H1 (cell line): ENCODE data around the gene PPFIA2. TPM values are rescaled to one million over a fixed set of nuclear protein-coding genes. Genes with fewer than 3 reads are reported as not detected.
A peak's percentile ranks its signal among the peaks of the same experiment; 100 is the strongest.

Experiments used
- CTCF ChIA-PET: fragments of 300-600 bp; sonication (Branson Sonifier 250); formaldehyde crosslinking; loops from one replicate; lab custom pipeline; 2021; ENCODE audit not compliant: partially characterized antibody; lab: Charles Lee
- POLR2A ChIA-PET: fragments of 300-600 bp; sonication (Branson Sonifier 250); formaldehyde crosslinking; loops from one replicate; lab custom pipeline; 2021; ENCODE audit warnings: inconsistent platforms; ENCODE audit not compliant: partially characterized antibody; lab: Charles Lee
- DNase-seq, 2 experiments: peaks; one replicate each; pipeline versions ENCODE4 v3.0.0 to v3.0.0-alpha.2; 2010 to 2022; ENCODE audit warnings: low spot score in 2 of 2, low read depth in 1 of 2, mixed read lengths in 1 of 2
- FAIRE-seq: peaks from 2 replicates; lab custom pipeline; 2011; peaks lifted over from hg19 to GRCh38; lab: Jason Lieb, UNC
- H2AFZ ChIP-seq: 2 replicates; pipeline ENCODE4 v1.8.1; 2012; ENCODE audit warnings: low read length, inconsistent platforms
- H2AK5ac ChIP-seq: 2 replicates; pipeline ENCODE4 v1.6.1; 2013; ENCODE audit warnings: low read depth, low read length
- H2BK120ac ChIP-seq: replicated peaks from 2 replicates; pipeline ENCODE3; 2013; ENCODE audit warnings: low read depth, low read length, inconsistent platforms
- H2BK12ac ChIP-seq: 2 replicates; pipeline ENCODE4 v1.6.1; 2013; ENCODE audit warnings: low read depth, low read length
- H2BK15ac ChIP-seq: 2 replicates; pipeline ENCODE4 v1.6.1; 2013; ENCODE audit warnings: low read length
- H2BK20ac ChIP-seq: 2 replicates; pipeline ENCODE4 v1.6.1; 2013; ENCODE audit warnings: low read length
- H2BK5ac ChIP-seq: 2 replicates; pipeline ENCODE4 v1.6.1; 2013; ENCODE audit warnings: low read depth, low read length
- H3K14ac ChIP-seq: 2 replicates; pipeline ENCODE4 v1.6.1; 2013; ENCODE audit warnings: inconsistent platforms; ENCODE audit not compliant: insufficient read length
- H3K18ac ChIP-seq: 2 replicates; pipeline ENCODE4 v1.6.1; 2013; ENCODE audit warnings: low read length; ENCODE audit errors: extremely low read depth
- H3K23ac ChIP-seq: 2 replicates; pipeline ENCODE4 v1.6.1; 2013; ENCODE audit warnings: inconsistent platforms; ENCODE audit not compliant: insufficient read length
- H3K23me2 ChIP-seq: 2 replicates; pipeline ENCODE4 v1.6.1; 2013; ENCODE audit warnings: low read depth, low read length
- H3K27ac ChIP-seq: 2 replicates; pipeline ENCODE4 v1.6.1; 2011; ENCODE audit warnings: low read depth, low read length, inconsistent platforms
- H3K27me3 ChIP-seq, 4 experiments: replicated peaks in 1 of 4; 1 replicate in 1 of 4; 2 replicates in 3 of 4; pipeline versions ENCODE4 v1.6.1 to v1.8.1; 2011 to 2013; ENCODE audit warnings: low read length in 3 of 4, mild to moderate bottlenecking in 3 of 4, inconsistent platforms in 2 of 4, mixed read lengths in 2 of 4, moderate library complexity in 1 of 4; ENCODE audit not compliant: control insufficient read depth in 3 of 4, insufficient read depth in 3 of 4; ENCODE audit errors: extremely low read depth in 1 of 4
- H3K36me3 ChIP-seq, 4 experiments: 2 replicates each; pipeline versions ENCODE4 v1.6.1 to v1.8.1; 2011 to 2013; ENCODE audit warnings: mild to moderate bottlenecking in 4 of 4, low read length in 3 of 4, moderate library complexity in 2 of 4, control low read depth in 1 of 4, inconsistent platforms in 1 of 4; ENCODE audit not compliant: insufficient read depth in 4 of 4, control insufficient read depth in 2 of 4
- H3K4ac ChIP-seq: replicated peaks from 2 replicates; pipeline ENCODE3; 2013; ENCODE audit warnings: low read length, low read depth, mixed read lengths, inconsistent platforms; ENCODE audit not compliant: insufficient read length
- H3K4me1 ChIP-seq, 4 experiments: replicated peaks in 1 of 4; 1 replicate in 1 of 4; 2 replicates in 3 of 4; pipeline versions ENCODE4 v1.6.1 to v1.8.1; 2011 to 2013; ENCODE audit warnings: low read length in 3 of 4, inconsistent platforms in 2 of 4, mixed read lengths in 1 of 4; ENCODE audit not compliant: insufficient read depth in 4 of 4, control insufficient read depth in 3 of 4
- H3K4me2 ChIP-seq, 2 experiments: 2 replicates each; pipeline versions ENCODE4 v1.6.1 to v1.8.1; 2011 to 2013; ENCODE audit warnings: low read depth in 2 of 2, low read length in 2 of 2, control low read depth in 1 of 2, inconsistent platforms in 1 of 2, mild to moderate bottlenecking in 1 of 2; ENCODE audit not compliant: insufficient read depth in 1 of 2
- H3K4me3 ChIP-seq, 4 experiments: fragments of 200-600, 300-600 bp in 1 of 4; sonication (generic), shearing (Covaris generic), sonication (Bioruptor Twin) in 1 of 4; 2 replicates each; pipeline versions ENCODE4 v1.5.1 to v1.8.1; 2011 to 2016; ENCODE audit warnings: low read length in 4 of 4, low read depth in 3 of 4, control low read depth in 2 of 4, inconsistent platforms in 2 of 4, mild to moderate bottlenecking in 2 of 4, mixed read lengths in 1 of 4, moderate library complexity in 1 of 4; ENCODE audit not compliant: insufficient read depth in 2 of 4; ENCODE audit errors: extremely low read depth in 1 of 4
- H3K56ac ChIP-seq: replicated peaks from 2 replicates; pipeline ENCODE3; 2013; ENCODE audit warnings: low read depth, mild to moderate bottlenecking, mixed read lengths, low read length, inconsistent platforms; ENCODE audit not compliant: insufficient read length
- H3K79me1 ChIP-seq: 2 replicates; pipeline ENCODE4 v1.6.1; 2013; ENCODE audit warnings: low read depth, low read length, control low read depth
- H3K79me2 ChIP-seq, 2 experiments: 2 replicates each; pipeline versions ENCODE4 v1.6.1 to v1.8.1; 2012 to 2013; ENCODE audit warnings: low read length in 2 of 2, mild to moderate bottlenecking in 2 of 2, inconsistent platforms in 1 of 2; ENCODE audit not compliant: insufficient read depth in 2 of 2, control insufficient read depth in 1 of 2
- H3K9ac ChIP-seq, 4 experiments: replicated peaks in 1 of 4; 1 replicate in 1 of 4; 2 replicates in 3 of 4; pipeline versions ENCODE4 v1.6.1 to v1.8.1; 2011 to 2013; ENCODE audit warnings: low read depth in 3 of 4, low read length in 3 of 4, control low read depth in 2 of 4, mild to moderate bottlenecking in 2 of 4, moderate library complexity in 2 of 4, inconsistent platforms in 1 of 4; ENCODE audit errors: extremely low read depth in 1 of 4
- H3K9me3 ChIP-seq, 2 experiments: 2 replicates each; pipeline versions ENCODE4 v1.6.1 to v1.8.1; 2012 to 2013; ENCODE audit warnings: mild to moderate bottlenecking in 2 of 2, moderate library complexity in 2 of 2, control low read depth in 1 of 2, inconsistent platforms in 1 of 2, low read depth in 1 of 2, low read length in 1 of 2, mixed read lengths in 1 of 2; ENCODE audit not compliant: insufficient read depth in 2 of 2
- H4K20me1 ChIP-seq, 2 experiments: replicated peaks in 1 of 2; 2 replicates each; pipeline versions ENCODE3 to v1.8.1; 2011 to 2013; ENCODE audit warnings: inconsistent platforms in 2 of 2, low read length in 2 of 2, mild to moderate bottlenecking in 1 of 2; ENCODE audit not compliant: insufficient read depth in 2 of 2, control insufficient read depth in 1 of 2
- H4K5ac ChIP-seq: 2 replicates; pipeline ENCODE4 v1.6.1; 2013; ENCODE audit warnings: low read length, low read depth, mixed read lengths, inconsistent platforms; ENCODE audit not compliant: insufficient read length
- H4K8ac ChIP-seq: 2 replicates; pipeline ENCODE4 v1.8.0; 2013; ENCODE audit warnings: mild to moderate bottlenecking, moderate library complexity, low read length, inconsistent platforms; ENCODE audit not compliant: insufficient read depth; ENCODE audit errors: extremely low read depth
- H4K91ac ChIP-seq: replicated peaks from 2 replicates; pipeline ENCODE3; 2013; ENCODE audit warnings: low read length, mixed read lengths, inconsistent platforms; ENCODE audit not compliant: insufficient read length
- CBX5 ChIP-seq: fragments of 300-800, 300-1000 bp; sonication (generic); IDR thresholded peaks from 2 replicates; pipeline ENCODE4 v1.7.1; 2016; ENCODE audit warnings: antibody characterized with exemption, low read length, low read depth
- CTCF ChIP-seq, 3 experiments: IDR thresholded peaks; 1 replicate in 2 of 3; 2 replicates in 1 of 3; pipeline versions ENCODE4 v1.5.1 to v1.6.1; 2011; ENCODE audit warnings: low read length in 3 of 3, mild to moderate bottlenecking in 3 of 3, inconsistent platforms in 2 of 3, low read depth in 1 of 3, moderate library complexity in 1 of 3; ENCODE audit not compliant: insufficient read depth in 1 of 3; ENCODE audit errors: control extremely low read depth in 1 of 3
- E2F6 ChIP-seq: IDR thresholded peaks from 2 replicates; pipeline ENCODE4 v1.6.1; 2012; ENCODE audit warnings: inconsistent platforms
- EZH2 ChIP-seq: fragments of 200-600 bp; sonication (generic); IDR thresholded peaks from 2 replicates; pipeline ENCODE4 v1.7.1; 2012; ENCODE audit warnings: low read depth, mild to moderate bottlenecking, moderate library complexity, low read length, inconsistent platforms; ENCODE audit not compliant: severe bottlenecking
- KDM5A ChIP-seq: fragments of 200-600 bp; IDR thresholded peaks from 2 replicates; pipeline ENCODE4 v1.7.1; 2012; ENCODE audit warnings: mild to moderate bottlenecking, low read length, inconsistent platforms, mixed read lengths
- MAX ChIP-seq: IDR thresholded peaks from 2 replicates; pipeline ENCODE4 v1.6.1; 2012; ENCODE audit warnings: inconsistent platforms
- RAD21 ChIP-seq, 2 experiments: IDR thresholded peaks in 1 of 2; conservative IDR thresholded peaks in 1 of 2; 2 replicates each; pipeline ENCODE4 v1.6.1; 2011; ENCODE audit warnings: low read depth in 2 of 2, low read length in 2 of 2, improper control_type of control experiment in 1 of 2, inconsistent platforms in 1 of 2, mild to moderate bottlenecking in 1 of 2, moderate library complexity in 1 of 2
- RBBP5 ChIP-seq: IDR thresholded peaks from 2 replicates; pipeline ENCODE4 v1.7.1; 2012; ENCODE audit warnings: low read depth, mild to moderate bottlenecking, inconsistent platforms, low read length, moderate library complexity, borderline replicate concordance
- TEAD4 ChIP-seq: IDR thresholded peaks from 2 replicates; pipeline ENCODE4 v1.6.1; 2012; ENCODE audit warnings: low read depth, low read length, inconsistent platforms, mixed read lengths
- WGBS, 2 experiments: shearing (Covaris generic) in 1 of 2; methylation state at CpG; one replicate each; pipeline versions ENCODE4 v1.1.6 to v1.1.7; 2013 to 2015; ENCODE audit warnings: low lambda C conversion rate in 2 of 2, mixed read lengths in 2 of 2, inconsistent platforms in 1 of 2, low coverage in 1 of 2, missing lambda C conversion rate in 1 of 2; ENCODE audit not compliant: insufficient replicate concordance in 2 of 2, insufficient coverage in 1 of 2, insufficient read length in 1 of 2; ENCODE audit errors: extremely low coverage in 1 of 2, missing lambda C conversion rate in 1 of 2; 5-methylcytosine and 5-hydroxymethylcytosine counted together
- polyA plus RNA-seq, 7 experiments: library from polyadenylated mRNA; depleted of rRNA in 3 of 7; stranded (reverse) in 5 of 7; unstranded in 2 of 7; fragments of >200 nt in 5 of 7; fragments of 200-250 nt in 2 of 7; gene quantifications; 1 replicate in 5 of 7; 2 replicates in 1 of 7; 4 replicates in 1 of 7; pipeline versions ENCODE4 v1.2.1 to v1.2.3, GENCODE V29; 2011 to 2013; ENCODE audit warnings: missing spikeins in 2 of 7, mixed read lengths in 2 of 7
- total RNA-seq: library from RNA; stranded (reverse); fragmentation: NEBNext Ultra II Directional; extraction: Animal tissue kit (Norgen Biotek cat#: 25700); gene quantifications from 2 replicates; pipeline ENCODE4 v1.2.1, GENCODE V29; 2021

Gene PPFIA2
- total and polyA plus RNA-seq, 2 of the 8 experiments (the other 6 are each of a cell fraction or from before 2014, with no cell fraction given): 1.2 to 1.8 TPM

DNA sequence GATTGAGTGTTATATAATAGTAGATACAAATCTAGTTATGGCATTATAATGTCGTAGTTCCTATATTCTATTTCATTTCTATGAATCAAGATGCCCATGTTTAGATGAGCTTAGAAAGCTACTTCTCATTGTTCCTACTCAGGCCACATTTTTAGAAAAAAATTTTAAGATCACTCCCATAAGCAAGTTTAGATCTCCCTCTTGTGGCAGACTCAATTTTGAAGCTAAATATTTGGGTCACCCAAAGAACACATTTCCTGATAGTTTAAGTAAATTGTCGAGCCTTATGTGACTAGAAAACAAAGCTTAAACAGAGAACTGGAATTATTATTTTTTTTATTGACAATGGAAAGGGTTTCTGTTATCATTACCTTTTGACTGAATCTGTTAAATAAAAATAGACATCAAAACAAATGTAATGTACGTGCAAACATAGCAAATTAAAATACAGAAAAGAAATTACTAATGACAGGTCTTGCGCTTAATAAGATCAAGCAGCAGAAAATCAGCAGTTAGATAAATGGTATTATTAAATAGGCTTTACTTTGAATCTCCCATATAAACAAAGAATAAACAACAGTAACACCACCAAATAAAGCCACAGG, 501.1 kb downstream of the PPFIA2 start:
- ChIA-PET POLR2A (no interaction called here), CTCF (interaction anchor here (0.6 to 2.1 kb wide), 22 partner anchors 8 to 847 kb away, joined by 3 to 12 read pairs (median 3); no protein-coding TSS in a partner anchor)
- Histone ChIP-seq H4K8ac (no peak overlapping the region), H3K23me2 (no peaks in the 10 kb centered on the region), H3K79me1 (no peaks in the 10 kb centered on the region), H2BK120ac (no peak overlapping the region), H2BK20ac (no peak overlapping the region), H3K36me3 (no peaks in the 10 kb centered on the region; a peak in 2 of 8 replicates), H4K20me1 (no peaks in the 10 kb centered on the region), H2BK15ac (no peak overlapping the region), H3K23ac (no peak overlapping the region), H3K56ac (no peak overlapping the region), H3K4me3 (no peak overlapping the region), H3K4me2 (no peak overlapping the region), H4K91ac (no peak overlapping the region), H3K18ac (no peak overlapping the region), H2BK12ac (no peak overlapping the region), H3K27ac (no peak overlapping the region), H4K5ac (no peak overlapping the region), H3K14ac (no peak overlapping the region), H3K9ac (no peak overlapping the region), H2AFZ (no peak overlapping the region), H3K79me2 (no peaks in the 10 kb centered on the region), H3K9me3 (no peaks in the 10 kb centered on the region), H2BK5ac (no peak overlapping the region), H3K4me1 (peaks cover 0 to 6% (median 4%) of the 10 kb centered on the region in 4 experiments; a peak in 4 of 7 replicates), H3K27me3 (no peaks in the 10 kb centered on the region), H3K4ac (no peak overlapping the region), H2AK5ac (no peak overlapping the region)
- WGBS, 2 experiments: 62% methylated on average over 4 of the region's 4 CpGs; no CpG with 5 or more reads in 1 of the 2 experiments
- DNase-seq: no peak
- FAIRE-seq: no peak
- TF ChIP-seq KDM5A (no peak), CBX5 (no peak), EZH2 (no peak), E2F6 (no peak), CTCF (IDR thresholded peaks at IDR 0.05; ENCODE audit: control extremely low read depth in 1 of 3, insufficient read depth in 1 of 3, low read depth in 1 of 3, low read length in 3 of 3) (peak in 2 of 3 experiments; percentile 27 to 48; a peak in 2 of 4 replicates), RAD21 (IDR thresholded peaks at IDR 0.05 in 1 of 2, conservative IDR thresholded peaks at IDR 0.05 in 1 of 2; ENCODE audit: low read depth in 2 of 2, low read length in 2 of 2) (peak; percentile 79 to 81), MAX (no peak), TEAD4 (no peak), RBBP5 (no peak)
